ENCODE results near the gene MLLT3.

DNA sequence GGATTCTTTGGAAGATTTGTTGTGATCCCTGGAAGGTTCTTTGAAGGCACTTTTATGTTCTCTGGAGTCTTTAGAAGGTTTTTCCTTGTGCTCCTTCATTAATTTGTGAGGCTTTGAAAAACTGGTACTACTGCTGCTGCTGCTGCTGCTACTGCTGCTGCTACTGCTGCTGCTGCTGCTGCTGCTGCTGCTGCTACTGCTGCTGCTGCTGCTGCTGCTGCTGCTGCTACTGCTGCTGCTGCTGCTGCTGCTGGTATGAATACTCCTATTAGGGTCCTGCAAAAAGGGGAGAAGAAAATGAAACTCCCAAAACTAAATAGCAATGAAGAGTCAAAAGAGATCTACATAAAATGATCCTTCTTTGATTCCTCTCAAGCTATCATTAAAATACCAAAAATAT, 208.1 kb downstream of the MLLT3 start:
- TF ChIP-seq POLR2A (IDR thresholded peaks at IDR 0.05; ENCODE audit: low read length) (no peak), GATA1 (IDR thresholded peaks at IDR 0.05; ENCODE audit: low read depth, low read length) (no peak)

Data from erythroblast (primary cell).